ENCODE data around the gene MPZL2. TPM values are rescaled to one million over a fixed set of nuclear protein-coding genes. Genes with fewer than 3 reads are reported as not detected.

MPZL2 gene
- total RNA-seq, 1 experiment from 2014 or later = 1.2 TPM

GRCh38 chr11:118305726-118306125 lies 41.6 kb upstream of the MPZL2 start:
- POLR2A ChIA-PET = no interaction called here

More at GRCh38 chr11:118305726-118306125, 41.6 kb upstream of the MPZL2 start:
- H3K4me3 Mint-ChIP-seq = no peak overlapping the region
- ATAC-seq (no peak), DNase-seq (ENCODE audit: low spot score) (no peak)
- H3K27ac Mint-ChIP-seq = no peak overlapping the region
- H3K27me3 Mint-ChIP-seq (ENCODE audit: low read depth) = peaks cover 12% of the 10 kb centered on the region
- peaks cover 5% of the 10 kb centered on the region for H3K4me1 Mint-ChIP-seq
- H3K36me3 Mint-ChIP-seq = no peaks in the 10 kb centered on the region
- TF ChIP-seq TP53 (CRISPR knock-in tag; IDR thresholded peaks at IDR 0.05) (no peak), ARID4B (CRISPR knock-in tag; IDR thresholded peaks at IDR 0.05; ENCODE audit: borderline replicate concordance) (no peak), CREB1 (CRISPR knock-in tag; IDR thresholded peaks at IDR 0.05) (no peak), ZNF138 (CRISPR knock-in tag; conservative IDR thresholded peaks at IDR 0.05) (no peak), GTF2I (CRISPR knock-in tag; conservative IDR thresholded peaks at IDR 0.05) (no peak), ETV6 (CRISPR knock-in tag; IDR thresholded peaks at IDR 0.05) (no peak), TEAD4 (CRISPR knock-in tag; IDR thresholded peaks at IDR 0.05) (no peak), JAZF1 (CRISPR knock-in tag; IDR thresholded peaks at IDR 0.05) (no peak), FOXP4 (CRISPR knock-in tag; IDR thresholded peaks at IDR 0.05) (no peak), FOXK1 (CRISPR knock-in tag; IDR thresholded peaks at IDR 0.05) (no peak), ZNF396 (CRISPR knock-in tag; IDR thresholded peaks at IDR 0.05; ENCODE audit: borderline replicate concordance) (no peak), EMX1 (CRISPR knock-in tag; IDR thresholded peaks at IDR 0.05) (no peak), ZNF263 (CRISPR knock-in tag; IDR thresholded peaks at IDR 0.05; ENCODE audit: low read depth) (no peak), AR (CRISPR knock-in tag; IDR thresholded peaks at IDR 0.05) (no peak), E2F1 (CRISPR knock-in tag; IDR thresholded peaks at IDR 0.05) (no peak)
- TF ChIP-seq, protein P1, sequence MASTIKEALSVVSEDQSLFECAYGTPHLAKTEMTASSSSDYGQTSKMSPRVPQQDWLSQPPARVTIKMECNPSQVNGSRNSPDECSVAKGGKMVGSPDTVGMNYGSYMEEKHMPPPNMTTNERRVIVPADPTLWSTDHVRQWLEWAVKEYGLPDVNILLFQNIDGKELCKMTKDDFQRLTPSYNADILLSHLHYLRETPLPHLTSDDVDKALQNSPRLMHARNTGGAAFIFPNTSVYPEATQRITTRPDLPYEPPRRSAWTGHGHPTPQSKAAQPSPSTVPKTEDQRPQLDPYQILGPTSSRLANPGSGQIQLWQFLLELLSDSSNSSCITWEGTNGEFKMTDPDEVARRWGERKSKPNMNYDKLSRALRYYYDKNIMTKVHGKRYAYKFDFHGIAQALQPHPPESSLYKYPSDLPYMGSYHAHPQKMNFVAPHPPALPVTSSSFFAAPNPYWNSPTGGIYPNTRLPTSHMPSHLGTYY (CRISPR knock-in tag; IDR thresholded peaks at IDR 0.05) = no peak
- TF ChIP-seq, protein P2, sequence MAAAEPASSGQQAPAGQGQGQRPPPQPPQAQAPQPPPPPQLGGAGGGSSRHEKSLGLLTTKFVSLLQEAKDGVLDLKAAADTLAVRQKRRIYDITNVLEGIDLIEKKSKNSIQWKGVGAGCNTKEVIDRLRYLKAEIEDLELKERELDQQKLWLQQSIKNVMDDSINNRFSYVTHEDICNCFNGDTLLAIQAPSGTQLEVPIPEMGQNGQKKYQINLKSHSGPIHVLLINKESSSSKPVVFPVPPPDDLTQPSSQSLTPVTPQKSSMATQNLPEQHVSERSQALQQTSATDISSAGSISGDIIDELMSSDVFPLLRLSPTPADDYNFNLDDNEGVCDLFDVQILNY (CRISPR knock-in tag; IDR thresholded peaks at IDR 0.05) = no peak
- TF ChIP-seq, protein P3, sequence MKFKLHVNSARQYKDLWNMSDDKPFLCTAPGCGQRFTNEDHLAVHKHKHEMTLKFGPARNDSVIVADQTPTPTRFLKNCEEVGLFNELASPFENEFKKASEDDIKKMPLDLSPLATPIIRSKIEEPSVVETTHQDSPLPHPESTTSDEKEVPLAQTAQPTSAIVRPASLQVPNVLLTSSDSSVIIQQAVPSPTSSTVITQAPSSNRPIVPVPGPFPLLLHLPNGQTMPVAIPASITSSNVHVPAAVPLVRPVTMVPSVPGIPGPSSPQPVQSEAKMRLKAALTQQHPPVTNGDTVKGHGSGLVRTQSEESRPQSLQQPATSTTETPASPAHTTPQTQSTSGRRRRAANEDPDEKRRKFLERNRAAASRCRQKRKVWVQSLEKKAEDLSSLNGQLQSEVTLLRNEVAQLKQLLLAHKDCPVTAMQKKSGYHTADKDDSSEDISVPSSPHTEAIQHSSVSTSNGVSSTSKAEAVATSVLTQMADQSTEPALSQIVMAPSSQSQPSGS (CRISPR knock-in tag; IDR thresholded peaks at IDR 0.05; ENCODE audit: borderline replicate concordance, low read depth) = no peak
- H3K9me3 Mint-ChIP-seq = peaks cover 4% of the 10 kb centered on the region
- CTCF ChIA-PET = interaction anchor here (1.3 to 2.3 kb wide), 2 partner anchors 10 to 107 kb away, joined by 4 to 10 read pairs; no protein-coding TSS in a partner anchor

All from WTC11 (cell line).